Islet precursor cell (in vitro differentiated cells): ENCODE data around the gene ITPR1.
A peak's percentile ranks its signal among the peaks of the same experiment; 100 is the strongest.

Experiments
- DNase-seq: peaks from one replicate; pipeline ENCODE4 v3.0.0-alpha.2; 2018

ITPR1 gene

DNA sequence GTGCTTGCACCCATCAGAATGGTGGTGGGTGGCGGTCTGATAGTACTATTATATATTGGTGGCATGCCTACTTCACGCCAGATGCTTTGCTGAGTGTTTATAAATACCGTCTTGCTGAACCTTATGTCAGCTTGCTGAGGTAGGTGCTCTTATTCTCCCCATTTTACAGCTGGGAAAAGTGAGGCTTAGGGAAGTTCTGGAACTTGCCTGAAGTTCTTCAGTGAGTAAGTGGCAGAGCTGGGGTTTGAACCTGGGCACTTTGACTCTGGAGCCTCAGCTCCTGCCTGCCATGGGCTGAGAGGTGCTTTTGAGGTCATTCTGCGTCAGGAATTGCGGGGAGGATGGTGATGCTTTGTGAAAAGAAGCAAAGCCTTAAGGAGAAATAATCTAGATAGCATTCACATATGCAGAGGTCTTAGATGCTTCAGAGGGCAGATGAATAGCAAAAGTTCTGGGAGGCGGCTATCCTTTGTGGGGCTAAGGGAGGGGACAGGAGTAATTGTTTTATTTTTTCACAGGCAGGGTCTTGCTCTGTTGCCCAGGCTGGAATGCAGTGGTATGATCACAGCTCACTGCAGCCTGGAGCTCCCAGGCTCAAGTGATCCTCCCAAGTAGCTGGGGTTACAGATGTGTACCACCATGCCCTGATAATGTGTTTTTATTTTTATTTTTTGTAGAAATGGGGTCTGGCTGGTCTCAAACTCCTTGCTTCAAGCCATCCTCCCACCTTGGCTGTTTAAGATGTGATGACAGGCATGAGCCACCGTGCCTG lies 18.5 kb downstream of the ITPR1 start:
- DNase-seq, result no peak

DNA sequence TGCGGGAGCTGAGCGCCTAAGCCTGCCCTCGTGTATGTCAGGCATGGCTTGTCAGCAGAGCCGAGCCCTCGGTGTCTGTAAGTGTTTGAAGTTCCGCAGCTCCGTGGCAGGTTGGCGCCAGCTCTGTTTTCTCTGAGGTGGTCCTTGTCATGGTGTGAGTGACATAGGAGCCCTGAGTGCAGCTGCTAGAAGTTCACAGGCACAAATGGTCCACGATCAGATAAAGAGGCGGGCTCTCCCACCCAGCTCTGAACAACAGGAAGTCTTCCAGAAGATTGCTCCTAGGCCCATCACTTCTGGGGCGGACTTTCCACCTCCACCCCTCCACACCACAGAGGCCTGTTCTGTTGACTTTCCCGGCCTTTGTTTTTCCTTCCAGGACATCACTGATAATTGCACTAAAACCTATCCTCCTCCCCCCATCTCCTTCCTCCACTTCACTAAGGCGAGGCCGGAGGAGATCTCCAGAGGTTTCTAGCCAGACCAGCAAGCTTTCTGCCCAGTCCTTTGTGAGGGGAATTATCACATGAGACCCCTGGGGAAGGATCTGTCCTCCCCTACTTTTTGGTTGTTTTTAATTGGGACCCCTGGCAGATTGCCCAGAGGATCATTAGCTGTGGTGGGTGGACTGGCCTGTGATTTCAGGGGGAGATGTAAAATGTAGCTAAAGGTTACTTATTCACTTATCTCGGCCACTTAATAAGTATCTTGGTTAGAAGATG lies 19.9 kb downstream of the ITPR1 start:
- peak; percentile 63 for DNase-seq

- no peak for DNase-seq
Measured at GRCh38 chr3:4514321-4514720, 21.2 kb downstream of the ITPR1 start.

DNA sequence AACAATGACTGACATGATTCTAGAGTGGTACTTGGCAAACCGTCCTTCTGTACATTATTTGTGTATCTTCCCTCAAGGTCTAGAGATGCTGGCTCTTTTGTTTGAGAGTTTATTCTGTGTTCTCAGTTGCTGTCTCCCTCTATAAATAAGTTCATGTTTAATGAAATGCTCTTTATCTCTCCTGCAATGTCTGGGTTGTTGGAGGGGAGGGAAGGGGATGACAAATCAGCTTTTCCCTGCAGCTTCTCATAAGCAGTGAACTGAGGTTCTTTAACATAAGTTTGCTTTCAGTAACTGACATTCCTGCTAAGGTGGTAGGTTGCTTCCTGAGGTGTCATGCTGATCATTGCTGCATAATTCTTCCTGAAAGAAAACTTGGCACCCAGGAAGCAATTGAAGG lies 21.8 kb downstream of the ITPR1 start:
- no peak for DNase-seq

DNA sequence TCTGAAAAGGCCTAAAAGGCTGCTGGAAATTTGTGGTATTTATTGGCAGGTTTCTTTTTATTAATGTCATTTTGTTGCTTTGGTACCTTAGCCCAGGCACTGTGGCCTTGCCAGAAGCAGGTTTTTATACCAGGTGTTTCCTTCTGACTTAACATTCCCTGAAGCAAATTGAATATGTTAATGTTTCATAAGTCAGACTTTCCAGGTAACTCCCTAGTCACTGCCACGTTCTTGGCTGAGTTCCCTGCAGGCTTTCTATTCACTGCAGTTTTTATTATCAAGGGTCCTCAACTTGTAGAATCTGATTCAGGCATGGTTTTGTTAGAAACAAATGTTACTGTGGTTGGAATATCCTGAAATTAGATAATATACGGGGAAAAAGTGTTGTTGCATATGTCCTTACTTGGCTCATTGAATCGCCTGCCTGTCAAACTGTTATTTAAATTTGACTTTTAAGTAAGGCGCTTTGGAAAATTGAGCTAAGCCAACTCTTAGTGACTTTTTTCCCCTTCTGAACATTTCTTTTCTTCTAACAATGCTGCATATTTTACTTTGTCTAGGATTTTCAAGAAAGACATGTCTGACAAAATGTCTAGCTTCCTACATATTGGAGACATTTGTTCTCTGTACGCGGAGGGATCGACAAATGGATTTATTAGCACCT lies 22.9 kb downstream of the ITPR1 start:
- DNase-seq, result no peak

- DNase-seq, result no peak
Measured at GRCh38 chr3:4517093-4517492, 23.9 kb downstream of the ITPR1 start.

DNA sequence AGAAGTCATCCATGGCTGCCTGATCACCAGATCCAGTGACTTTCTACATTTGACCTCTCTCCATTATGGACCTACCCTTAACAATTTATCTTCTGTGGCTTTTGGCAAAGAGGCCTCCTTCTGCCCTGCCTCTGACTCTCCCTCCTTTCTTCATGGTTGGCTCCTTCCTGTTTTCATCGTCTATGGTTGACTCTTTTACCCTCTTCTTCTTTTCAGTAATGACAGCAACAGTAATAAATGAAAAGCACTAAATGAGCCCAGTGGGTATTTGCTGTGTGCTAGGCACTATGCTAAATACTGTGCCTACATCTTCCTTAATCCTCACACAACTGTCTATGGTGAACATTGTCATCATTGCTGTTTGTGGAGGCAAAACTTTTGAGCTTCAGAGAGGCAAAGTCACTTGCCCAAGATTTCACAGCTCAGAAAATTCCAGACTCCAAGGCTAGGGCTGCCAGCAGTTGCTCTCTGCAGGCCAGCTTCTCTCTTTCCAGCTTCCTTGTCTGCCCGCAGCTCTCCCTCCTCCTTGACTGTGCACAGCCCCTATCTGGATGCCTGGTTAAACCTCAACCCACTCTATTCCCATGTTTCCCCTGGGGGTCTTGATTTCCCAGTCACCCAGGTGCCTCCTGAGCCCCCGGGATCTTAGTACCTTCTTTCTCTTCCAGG lies 24.6 kb downstream of the ITPR1 start:
- no peak for DNase-seq

DNA sequence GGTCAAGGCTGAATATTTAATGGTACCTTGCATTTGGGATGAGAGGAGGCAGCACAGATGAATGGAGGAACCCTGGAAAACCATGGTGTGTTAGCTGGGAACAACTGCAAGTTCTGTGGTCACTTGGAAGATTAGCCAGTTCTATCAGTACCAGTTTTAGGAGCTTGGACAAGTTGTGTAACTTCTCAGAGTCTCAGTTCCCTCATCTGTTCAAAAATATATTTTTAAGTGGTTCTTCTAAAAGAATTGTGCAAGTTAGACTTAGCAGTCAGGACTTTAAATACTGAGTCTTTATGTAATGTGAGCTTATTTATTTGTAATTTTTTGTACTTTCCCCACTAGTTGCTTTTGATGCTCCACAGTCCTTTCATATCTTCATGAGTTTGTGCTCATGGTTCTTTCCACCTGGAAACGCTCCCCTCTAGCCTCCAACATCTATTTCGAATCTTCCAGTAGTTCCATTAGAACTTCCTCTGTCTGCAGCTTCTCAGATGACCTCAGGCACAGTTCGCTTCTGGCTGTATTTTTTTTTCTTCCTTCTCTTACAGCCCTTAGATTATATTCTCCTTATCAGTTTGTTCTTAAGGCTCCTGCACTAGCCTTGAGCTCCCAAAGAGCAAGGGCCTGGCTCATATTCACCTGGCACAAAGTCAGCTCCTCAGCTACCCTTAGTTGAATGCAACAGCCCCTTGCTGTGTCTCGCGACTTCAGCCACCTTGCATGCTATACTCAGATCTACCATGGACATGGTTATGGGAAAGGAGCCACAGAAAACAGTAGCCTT lies 27.1 kb downstream of the ITPR1 start:
- no peak for DNase-seq

- DNase-seq, result no peak
Measured at GRCh38 chr3:4522947-4523346, 29.8 kb downstream of the ITPR1 start.

DNA sequence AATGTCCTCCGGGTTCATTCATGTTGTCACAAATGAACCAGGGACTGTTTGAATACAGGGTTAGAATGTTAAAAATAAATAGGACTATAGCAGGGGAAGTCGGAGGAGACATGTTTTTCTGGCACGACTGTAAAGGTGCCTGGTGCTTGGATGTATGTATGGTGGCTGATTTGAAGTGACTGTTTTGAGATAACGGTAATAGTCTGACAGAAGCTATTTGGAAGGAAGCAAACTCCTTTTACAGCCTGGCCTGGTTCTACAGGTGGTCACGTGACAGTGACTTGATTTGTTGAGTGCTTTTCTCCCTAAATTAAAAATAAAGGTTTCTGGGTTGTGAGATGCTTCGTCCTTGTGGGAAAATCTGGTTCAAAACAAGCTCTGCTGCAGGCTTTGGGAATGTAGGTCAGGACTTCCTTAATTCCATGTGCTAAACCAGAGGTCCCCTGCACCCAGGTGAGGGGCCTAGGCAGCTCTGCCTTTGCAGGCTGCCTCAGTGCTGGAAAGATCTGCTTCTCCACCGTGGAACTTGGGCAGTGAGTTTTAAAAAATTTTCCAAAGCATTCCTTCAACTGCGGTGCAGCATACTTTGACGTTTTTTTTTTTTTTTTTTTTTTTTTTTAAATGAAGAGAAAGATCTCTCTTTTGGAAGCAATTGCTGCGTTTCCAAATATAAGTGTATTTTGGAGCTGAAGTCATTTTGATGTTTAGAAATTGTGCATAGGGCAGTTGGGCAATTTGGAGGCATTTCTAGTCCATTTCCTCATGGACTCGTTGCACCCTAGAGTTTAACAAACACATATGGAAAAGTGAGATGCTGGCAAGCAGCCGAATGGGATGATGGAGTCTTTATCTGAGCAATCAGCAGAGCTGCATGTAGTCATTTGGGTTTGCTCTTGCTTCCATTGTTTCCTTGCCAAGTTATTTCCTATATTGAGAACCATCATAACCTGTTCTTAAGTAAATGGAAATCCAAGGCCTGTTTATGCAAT lies 30.9 kb downstream of the ITPR1 start:
- DNase-seq, result no peak

GRCh38 chr3:4525560-4526223 lies 32.5 kb downstream of the ITPR1 start:
- DNase-seq, result no peak

- no peak for DNase-seq
Measured at GRCh38 chr3:4528320-4528719, 35.2 kb downstream of the ITPR1 start.

GRCh38 chr3:4528819-4529600 lies 35.9 kb downstream of the ITPR1 start:
- no peak for DNase-seq

DNA sequence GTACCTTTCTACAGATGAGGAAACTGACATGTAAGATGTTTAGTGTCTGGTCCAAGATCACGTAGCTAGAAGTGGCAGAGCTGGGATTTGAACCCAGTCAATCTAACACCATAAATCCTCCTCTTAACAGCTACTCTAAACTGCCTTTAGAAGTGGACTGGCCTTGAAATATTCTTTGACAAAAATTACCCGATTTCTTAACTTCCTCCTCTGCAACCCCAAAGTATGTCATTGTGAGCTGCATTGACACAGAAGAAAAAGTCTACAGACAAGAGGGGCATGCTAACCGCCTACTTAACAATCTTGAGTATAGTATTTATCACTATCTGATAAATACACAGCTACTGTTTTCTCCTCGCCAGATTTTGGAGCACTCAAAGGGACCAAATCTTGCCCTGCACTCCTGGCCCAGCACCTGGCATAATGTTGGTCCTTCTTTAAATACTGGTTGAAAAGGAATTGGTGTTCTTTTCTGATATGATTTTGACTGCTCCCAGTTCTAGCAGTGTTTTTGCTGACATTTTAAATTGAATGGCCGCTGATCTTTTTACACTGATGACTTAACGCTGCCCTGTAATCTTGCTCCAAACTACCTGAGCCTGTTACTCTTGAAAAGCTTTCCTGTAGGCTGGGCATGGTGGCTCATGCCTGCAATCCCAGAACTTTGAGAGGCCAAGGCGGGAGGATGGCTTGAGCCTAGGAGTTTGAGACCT lies 36.9 kb downstream of the ITPR1 start:
- DNase-seq, result no peak

DNA sequence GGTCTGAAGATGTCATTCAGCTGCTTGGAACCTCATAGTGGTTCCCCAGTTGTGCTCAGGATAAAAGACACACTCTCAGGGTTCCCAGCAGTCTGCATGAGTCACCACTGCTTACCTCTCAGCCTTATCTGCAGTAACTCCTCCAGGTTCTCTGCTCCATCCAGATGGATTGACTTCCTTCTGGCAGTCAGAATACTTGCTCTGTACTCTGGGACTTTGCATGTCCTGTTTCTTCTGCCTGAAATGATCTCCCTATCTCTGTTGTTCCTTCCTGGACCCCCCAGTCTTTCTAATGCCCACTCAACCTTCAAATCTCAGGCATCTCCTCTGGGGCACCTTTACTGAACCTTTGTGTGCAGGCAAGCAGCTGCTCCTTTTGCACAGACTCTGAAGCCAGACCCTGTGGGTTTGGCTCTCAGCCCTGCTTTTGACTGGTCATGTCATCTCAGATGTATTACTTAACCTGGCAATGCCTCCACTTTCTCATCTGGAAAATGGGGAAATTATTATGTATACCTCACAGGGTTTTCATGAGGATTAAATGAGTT lies 38.4 kb downstream of the ITPR1 start:
- DNase-seq, result no peak

DNA sequence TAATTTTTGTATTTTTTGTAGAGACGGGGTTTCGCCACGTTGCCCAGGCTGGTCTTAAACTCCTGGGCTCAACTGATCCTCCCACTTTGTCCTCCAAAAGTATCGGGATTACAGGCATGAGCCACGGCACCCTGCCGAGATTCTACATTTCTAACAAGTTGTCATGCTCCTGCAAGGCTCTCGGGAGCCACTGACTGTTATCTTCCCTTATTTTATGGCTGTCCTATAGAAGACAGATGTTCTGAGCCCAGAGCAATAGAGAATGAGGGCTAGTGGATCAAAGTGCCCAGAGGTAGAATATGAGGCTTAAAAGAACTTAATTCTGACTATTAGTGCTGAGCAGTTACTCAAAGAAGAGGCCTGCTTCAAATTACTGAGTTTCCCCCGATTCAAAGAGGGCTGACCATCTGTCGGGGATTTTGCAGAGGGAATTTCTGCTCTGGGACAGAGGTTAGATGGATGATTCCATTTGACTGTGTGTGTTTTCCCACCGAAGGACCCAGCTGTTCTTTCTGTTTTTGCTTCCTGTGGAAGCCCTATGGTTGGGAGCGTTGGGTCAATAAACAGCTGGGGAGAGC lies 39.5 kb downstream of the ITPR1 start:
- DNase-seq, result no peak

- DNase-seq, result peak; percentile 66
Measured at GRCh38 chr3:4533489-4534443, 40.6 kb downstream of the ITPR1 start.
